Measurements from ENCODE around the gene ST7. TPM values are rescaled to one million over a fixed set of nuclear protein-coding genes. Genes with fewer than 3 reads are reported as not detected.
A peak's percentile ranks its signal among the peaks of the same experiment; 100 is the strongest.

Gene ST7
- total RNA-seq, 2 experiments from 2014 or later = 5.7 to 6.2 TPM

DNA sequence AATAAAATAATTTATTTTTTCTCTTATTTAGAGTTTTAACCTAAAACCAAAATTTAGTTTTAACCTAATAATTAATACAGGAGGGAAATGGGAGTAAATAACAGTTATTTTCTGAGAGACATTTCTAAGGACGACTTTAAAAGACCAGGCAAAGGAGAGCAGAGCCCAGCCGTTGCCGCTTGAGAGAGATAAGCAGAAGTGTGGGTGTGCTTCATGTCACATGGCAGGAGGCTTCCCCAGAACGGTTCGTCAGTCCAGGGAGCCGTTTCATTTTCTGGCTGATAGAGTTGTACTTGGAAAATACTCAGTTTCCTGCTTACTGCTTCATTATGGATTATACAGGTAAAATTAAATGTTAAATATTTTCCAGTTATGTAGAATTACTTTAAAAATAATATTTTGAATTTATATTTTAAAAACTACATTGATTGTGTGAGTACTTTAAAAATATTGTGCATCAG is 61.4 kb downstream of the ST7 start:
- no peaks in the 10 kb centered on the region for H3K36me3 Mint-ChIP-seq
- peak; percentile 38 for DNase-seq
- peaks cover 3% of the 10 kb centered on the region for H3K27me3 Mint-ChIP-seq
- no peak overlapping the region for H3K4me3 Mint-ChIP-seq
- no peak overlapping the region for H3K27ac Mint-ChIP-seq
- H3K9me3 Mint-ChIP-seq = no peaks in the 10 kb centered on the region
- H3K4me1 Mint-ChIP-seq (ENCODE audit: low read depth) = peaks cover 42% of the 10 kb centered on the region
- POLR2A ChIA-PET = no interaction called here
- intact Hi-C loops (cut with micrococcal nuclease) = loop anchor here (10.0 kb wide), 1 partner anchor 150 kb away; the partner anchor contains the start of gene CAPZA2
- CTCF ChIA-PET = interaction anchor here (6.6 to 9.3 kb wide), 2 partner anchors 27 to 112 kb away, joined by 42 to 123 read pairs; no protein-coding TSS in a partner anchor

DNA sequence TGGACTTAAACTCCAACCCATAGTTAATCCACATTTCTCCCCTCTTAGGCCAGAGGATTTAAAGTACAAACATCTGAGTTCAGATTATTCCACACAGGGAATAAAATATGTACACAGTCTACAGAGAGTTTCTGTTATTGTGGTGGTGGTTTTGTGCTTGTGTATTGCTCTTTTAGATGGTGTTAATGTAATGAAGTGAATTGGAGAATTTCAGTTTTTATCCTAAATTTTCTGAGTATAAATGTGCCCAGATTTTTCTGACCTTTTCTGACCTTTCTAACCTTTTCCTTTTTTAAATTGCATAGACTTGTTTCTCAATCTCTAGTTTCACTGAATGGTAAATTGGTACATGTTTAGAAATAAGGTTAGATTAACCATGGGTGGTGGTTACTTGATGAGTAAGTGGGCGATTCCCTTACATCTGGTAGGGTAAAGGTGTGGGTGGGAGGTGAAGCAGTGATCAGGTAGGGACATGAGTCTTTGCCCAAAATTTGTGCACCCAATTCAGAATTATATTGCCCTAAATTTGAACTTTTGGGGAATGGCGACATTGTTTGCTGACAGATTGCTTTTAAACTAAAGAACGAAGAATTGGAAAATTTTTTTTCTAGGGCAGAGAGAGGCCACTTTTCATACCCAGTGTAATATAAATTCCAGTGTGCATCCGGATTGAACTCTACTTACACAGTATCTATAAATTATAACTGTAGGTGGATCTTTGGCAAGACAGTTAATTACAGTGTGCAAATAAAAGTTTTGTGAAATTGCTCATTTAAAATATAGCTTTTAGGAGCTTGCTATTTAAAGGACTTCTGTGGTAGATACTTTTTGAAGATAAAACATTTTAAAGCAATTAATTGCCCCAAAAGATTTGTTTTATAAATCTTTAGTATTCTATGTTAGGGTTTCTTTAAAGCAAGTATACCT is 62.2 kb downstream of the ST7 start:
- H3K4me3 Mint-ChIP-seq = no peak overlapping the region
- DNase-seq = no peak
- intact Hi-C loops (cut with micrococcal nuclease) = loop anchor here (10.0 kb wide), 1 partner anchor 151 kb away; the partner anchor contains the start of gene CAPZA2
- ChIA-PET POLR2A (no interaction called here), CTCF (interaction anchor here (1.0 kb wide), 1 partner anchor 112 kb away, joined by 3 read pairs; no protein-coding TSS in a partner anchor)
- H3K27me3 Mint-ChIP-seq = peaks cover 3% of the 10 kb centered on the region
- peaks cover 34% of the 10 kb centered on the region for H3K4me1 Mint-ChIP-seq (ENCODE audit: low read depth)
- no peaks in the 10 kb centered on the region for H3K9me3 Mint-ChIP-seq
- no peaks in the 10 kb centered on the region for H3K36me3 Mint-ChIP-seq
- no peak overlapping the region for H3K27ac Mint-ChIP-seq

- no peak overlapping the region for H3K4me3 Mint-ChIP-seq
- no peak overlapping the region for H3K27ac Mint-ChIP-seq
- H3K9me3 Mint-ChIP-seq = no peaks in the 10 kb centered on the region
- POLR2A ChIA-PET = no interaction called here
- no peak for DNase-seq
- peaks cover 19% of the 10 kb centered on the region for H3K4me1 Mint-ChIP-seq (ENCODE audit: low read depth)
- intact Hi-C loops (cut with micrococcal nuclease) = loop anchor here (10.0 kb wide), 1 partner anchor 152 kb away; the partner anchor contains the start of gene CAPZA2
- H3K27me3 Mint-ChIP-seq = peaks cover 3% of the 10 kb centered on the region
- H3K36me3 Mint-ChIP-seq = no peaks in the 10 kb centered on the region
- CTCF ChIA-PET = no interaction called here
Measured at GRCh38 chr7:117017017-117017451, 63.7 kb downstream of the ST7 start.

DNA sequence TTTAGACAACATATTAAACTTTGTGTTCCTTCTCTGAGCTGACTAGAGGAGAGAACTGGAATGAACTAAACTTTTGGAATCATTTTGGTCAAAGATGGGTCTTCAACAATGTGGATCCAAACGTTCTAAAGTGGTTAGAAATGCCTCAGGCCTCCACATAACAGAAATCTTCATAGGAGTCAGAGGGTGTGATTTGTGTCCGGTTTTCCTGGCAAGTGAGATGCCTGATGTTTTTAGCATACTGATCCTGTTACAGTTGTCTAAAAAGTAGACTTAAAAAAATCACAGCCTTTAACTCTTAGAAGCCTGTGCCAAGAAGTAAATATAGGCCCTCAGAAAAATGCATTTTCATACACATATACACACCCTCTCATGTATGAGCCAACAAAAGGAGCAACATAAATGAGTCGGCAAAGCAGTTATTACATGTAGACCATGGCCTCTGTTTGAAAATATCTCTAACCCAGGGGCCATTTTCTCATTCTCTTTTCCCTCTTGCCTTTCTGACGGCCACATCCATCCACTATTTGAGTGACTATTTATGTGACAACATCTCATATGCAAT is 64.5 kb downstream of the ST7 start:
- Mint-ChIP-seq H3K4me1 (ENCODE audit: low read depth) (peaks cover 19% of the 10 kb centered on the region), H3K9me3 (no peaks in the 10 kb centered on the region), H3K27ac (no peak overlapping the region), H3K36me3 (no peaks in the 10 kb centered on the region), H3K4me3 (no peak overlapping the region), H3K27me3 (peaks cover 3% of the 10 kb centered on the region)
- intact Hi-C loops (cut with micrococcal nuclease) = loop anchor here (10.0 kb wide), 1 partner anchor 153 kb away; the partner anchor contains the start of gene CAPZA2
- POLR2A ChIA-PET = no interaction called here
- CTCF ChIA-PET = no interaction called here
- no peak for DNase-seq

GRCh38 chr7:117018713-117019112 is 65.4 kb downstream of the ST7 start:
- Mint-ChIP-seq H3K27me3 (peaks cover 3% of the 10 kb centered on the region), H3K27ac (no peak overlapping the region), H3K36me3 (no peaks in the 10 kb centered on the region), H3K9me3 (no peaks in the 10 kb centered on the region), H3K4me1 (ENCODE audit: low read depth) (peaks cover 26% of the 10 kb centered on the region), H3K4me3 (no peak overlapping the region)
- intact Hi-C loops (cut with micrococcal nuclease) = loop anchor here (10.0 kb wide), 1 partner anchor 154 kb away; the partner anchor contains the start of gene CAPZA2
- POLR2A ChIA-PET = no interaction called here
- CTCF ChIA-PET = no interaction called here
- no peak for DNase-seq

DNA sequence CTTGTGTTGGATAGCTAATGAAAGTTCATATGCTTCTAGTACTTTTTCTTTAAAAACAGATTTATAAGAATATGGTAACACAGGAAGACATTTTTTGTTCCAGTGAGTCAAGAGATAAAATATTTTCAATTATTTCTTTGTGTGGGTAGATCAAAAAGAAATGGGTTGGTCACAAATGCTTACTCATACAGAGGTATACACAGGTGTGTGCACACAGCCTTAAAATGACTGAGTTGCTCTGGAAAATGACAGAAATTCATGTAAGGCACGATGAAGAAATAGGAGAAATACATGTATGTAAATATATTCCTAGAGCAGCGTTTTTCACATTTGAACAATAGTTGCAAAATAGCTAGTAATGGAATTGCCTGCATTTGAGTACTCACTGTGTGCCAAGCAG is 66.0 kb downstream of the ST7 start:
- peaks cover 3% of the 10 kb centered on the region for H3K27me3 Mint-ChIP-seq
- no peaks in the 10 kb centered on the region for H3K36me3 Mint-ChIP-seq
- no peaks in the 10 kb centered on the region for H3K9me3 Mint-ChIP-seq
- intact Hi-C loops (cut with micrococcal nuclease) = loop anchor here (10.0 kb wide), 1 partner anchor 154 kb away; the partner anchor contains the start of gene CAPZA2
- H3K27ac Mint-ChIP-seq = no peak overlapping the region
- H3K4me1 Mint-ChIP-seq (ENCODE audit: low read depth) = peaks cover 24% of the 10 kb centered on the region
- CTCF ChIA-PET = no interaction called here
- POLR2A ChIA-PET = no interaction called here
- DNase-seq = no peak
- H3K4me3 Mint-ChIP-seq = no peak overlapping the region

DNA sequence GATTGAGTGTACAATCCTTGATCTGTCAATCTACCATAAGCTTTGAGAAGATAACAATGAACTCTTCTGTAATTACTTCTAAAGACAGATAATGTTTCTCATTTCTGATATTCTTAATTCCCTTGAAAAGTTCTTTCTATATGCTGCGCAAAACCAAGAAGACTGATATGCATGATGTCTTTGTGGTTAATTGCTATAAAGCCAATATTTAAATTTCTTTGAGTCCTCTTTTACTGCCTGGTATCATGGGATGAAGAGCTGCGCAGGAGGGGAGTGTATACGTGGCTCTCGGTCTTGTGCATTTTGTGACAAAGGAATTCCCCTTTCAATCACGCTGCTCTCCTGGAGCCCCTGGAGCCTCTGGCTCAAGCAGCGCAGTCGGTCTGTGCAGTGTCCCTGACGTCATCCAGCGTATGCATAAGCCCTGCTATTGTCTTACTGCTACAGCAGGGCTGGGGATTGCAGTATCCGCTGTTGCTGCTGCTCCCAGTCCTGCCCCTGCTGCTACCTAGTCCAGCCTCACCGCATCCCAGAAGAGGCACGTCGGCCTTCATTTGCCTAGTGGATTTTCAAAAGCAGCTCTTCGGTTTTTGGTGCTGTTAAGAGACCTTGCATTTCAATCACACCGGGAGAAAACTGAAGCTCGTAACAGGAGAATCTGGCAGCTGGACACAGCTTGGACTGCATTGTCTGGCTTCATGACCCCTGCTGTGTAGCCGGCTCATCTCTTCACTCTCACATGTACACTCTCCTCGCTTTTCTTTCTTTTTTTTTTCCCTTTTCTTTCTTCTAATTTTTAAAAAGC is 66.7 kb downstream of the ST7 start:
- POLR2A ChIA-PET = no interaction called here
- CTCF ChIA-PET = no interaction called here
- Mint-ChIP-seq H3K27me3 (peaks cover 3% of the 10 kb centered on the region), H3K4me1 (ENCODE audit: low read depth) (peaks cover 28% of the 10 kb centered on the region), H3K4me3 (no peak overlapping the region), H3K36me3 (no peaks in the 10 kb centered on the region), H3K9me3 (no peaks in the 10 kb centered on the region), H3K27ac (no peak overlapping the region)
- intact Hi-C loops (cut with micrococcal nuclease) = loop anchor here (10.0 kb wide), 1 partner anchor 155 kb away; the partner anchor contains the start of gene CAPZA2
- DNase-seq = no peak

DNA sequence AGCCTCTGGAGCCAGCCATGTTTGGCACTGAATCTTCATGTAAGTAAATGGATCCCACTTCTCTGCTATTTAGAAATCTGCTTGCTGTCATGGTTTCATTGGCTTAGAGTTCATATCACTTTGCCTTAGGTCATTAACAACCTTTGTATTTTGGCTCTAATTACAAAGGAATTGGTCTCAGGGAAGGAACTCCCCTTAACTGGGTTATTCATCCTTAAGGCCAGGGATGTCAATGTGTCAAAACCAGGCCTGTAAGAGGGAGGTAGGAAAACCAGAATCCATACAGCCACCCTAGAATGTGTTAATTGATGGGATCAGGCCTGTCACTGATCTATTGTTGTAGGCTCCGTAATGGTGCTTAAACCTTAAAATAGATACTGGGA is 67.3 kb downstream of the ST7 start:
- Mint-ChIP-seq H3K9me3 (no peaks in the 10 kb centered on the region), H3K27ac (no peak overlapping the region), H3K4me1 (ENCODE audit: low read depth) (peaks cover 24% of the 10 kb centered on the region), H3K36me3 (no peaks in the 10 kb centered on the region), H3K27me3 (peaks cover 3% of the 10 kb centered on the region), H3K4me3 (no peak overlapping the region)
- ChIA-PET CTCF (no interaction called here), POLR2A (no interaction called here)
- DNase-seq = no peak
- intact Hi-C loops (cut with micrococcal nuclease) = no loop called here

GRCh38 chr7:117021366-117021765 is 68.1 kb downstream of the ST7 start:
- Mint-ChIP-seq H3K9me3 (no peaks in the 10 kb centered on the region), H3K4me3 (no peak overlapping the region), H3K4me1 (ENCODE audit: low read depth) (peaks cover 19% of the 10 kb centered on the region), H3K27me3 (peaks cover 3% of the 10 kb centered on the region), H3K36me3 (no peaks in the 10 kb centered on the region), H3K27ac (no peak overlapping the region)
- intact Hi-C loops (cut with micrococcal nuclease) = no loop called here
- no peak for DNase-seq
- ChIA-PET CTCF (no interaction called here), POLR2A (no interaction called here)

DNA sequence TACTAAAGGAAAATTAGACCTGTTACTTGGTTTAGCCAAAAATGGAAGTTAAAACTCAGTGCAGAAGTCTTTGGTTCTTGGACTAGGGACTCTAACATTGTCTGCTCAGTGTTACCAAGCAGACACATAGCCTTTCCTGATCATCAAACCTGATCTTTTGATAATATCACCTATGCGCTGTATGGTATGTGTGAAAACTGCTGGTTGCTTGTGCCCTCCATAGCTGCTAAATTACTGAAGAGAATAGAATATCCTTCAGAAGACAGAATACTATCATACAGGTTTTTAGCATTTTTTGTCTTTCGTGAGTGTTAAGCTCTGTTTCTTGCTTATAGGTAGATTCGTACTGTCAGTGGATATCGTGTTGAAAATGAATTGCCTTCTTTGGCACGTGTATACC is 68.7 kb downstream of the ST7 start:
- ChIA-PET CTCF (interaction anchor here (0.6 to 1.0 kb wide), 2 partner anchors 10 to 34 kb away, joined by 3 read pairs; no protein-coding TSS in a partner anchor), POLR2A (no interaction called here)
- H3K4me3 Mint-ChIP-seq = no peak overlapping the region
- DNase-seq = no peak
- peaks cover 2% of the 10 kb centered on the region for H3K27me3 Mint-ChIP-seq
- H3K27ac Mint-ChIP-seq = no peak overlapping the region
- H3K9me3 Mint-ChIP-seq = no peaks in the 10 kb centered on the region
- intact Hi-C loops (cut with micrococcal nuclease) = no loop called here
- peaks cover 18% of the 10 kb centered on the region for H3K4me1 Mint-ChIP-seq (ENCODE audit: low read depth)
- no peaks in the 10 kb centered on the region for H3K36me3 Mint-ChIP-seq

GRCh38 chr7:117023325-117023854 is 70.1 kb downstream of the ST7 start:
- H3K27ac Mint-ChIP-seq = no peak overlapping the region
- no peaks in the 10 kb centered on the region for H3K27me3 Mint-ChIP-seq
- DNase-seq = no peak
- POLR2A ChIA-PET = no interaction called here
- H3K4me3 Mint-ChIP-seq = no peak overlapping the region
- CTCF ChIA-PET = interaction anchor here (0.6 to 1.2 kb wide), 2 partner anchors 35 to 40 kb away, joined by 3 to 4 read pairs; no protein-coding TSS in a partner anchor
- H3K36me3 Mint-ChIP-seq = no peaks in the 10 kb centered on the region
- intact Hi-C loops (cut with micrococcal nuclease) = loop anchor here (1.0 kb wide), 1 partner anchor 18 kb away; no protein-coding TSS in a partner anchor
- no peaks in the 10 kb centered on the region for H3K9me3 Mint-ChIP-seq
- peaks cover 16% of the 10 kb centered on the region for H3K4me1 Mint-ChIP-seq (ENCODE audit: low read depth)
